Gastrocnemius medialis (tissue), 4 donors: ENCODE results near the gene FRRS1L.

Experiments used
- CTCF ChIP-seq, 5 experiments: fragments of 450-650 bp in 3 of 5; fragments of 200-600 bp in 2 of 5; sonication (generic) in 2 of 5; IDR thresholded peaks in 4 of 5; conservative IDR thresholded peaks in 1 of 5; 1 replicate in 4 of 5; 2 replicates in 1 of 5; pipeline ENCODE4 v1.5.1; 2016 to 2019; ENCODE audit warnings: antibody characterized with exemption in 5 of 5, mild to moderate bottlenecking in 3 of 5, moderate library complexity in 3 of 5
- POLR2A ChIP-seq, 2 donors: fragments of 450-650 bp; IDR thresholded peaks; one replicate each; pipeline ENCODE4 v1.6.1; 2017; ENCODE audit warnings: antibody characterized with exemption in 2 of 2, mild to moderate bottlenecking in 2 of 2, moderate library complexity in 2 of 2

GRCh38 chr9:109212768-109213167 lies 45.7 kb upstream of the FRRS1L start:
- no peak for TF ChIP-seq CTCF (IDR thresholded peaks at IDR 0.05 in 4 of 5, conservative IDR thresholded peaks at IDR 0.05 in 1 of 5)
- no peak for TF ChIP-seq POLR2A (IDR thresholded peaks at IDR 0.05)
